Ovary (tissue), 9 donors: ENCODE data around the gene HSD11B1L. TPM values are rescaled to one million over a fixed set of nuclear protein-coding genes. Genes with fewer than 3 reads are reported as not detected.

ENCODE experiments used
- DNase-seq, 5 donors: peaks; one replicate each; pipeline ENCODE4 v3.0.0-alpha.2; 2019 to 2020
- H3K27ac ChIP-seq, 2 donors: fragments of 200-600 bp; one replicate each; pipeline versions ENCODE4 v1.5.1 to v1.8.0; 2019 to 2022
- H3K27me3 ChIP-seq: fragments of 200-600 bp; one replicate; pipeline ENCODE4 v1.8.0; 2022
- H3K36me3 ChIP-seq: fragments of 200-600 bp; sonication (generic); one replicate; pipeline ENCODE4 v1.5.1; 2019
- H3K4me1 ChIP-seq: one replicate; pipeline ENCODE4 v1.8.1; 2013; ENCODE audit warnings: mild to moderate bottlenecking, moderate library complexity; ENCODE audit not compliant: insufficient read depth
- H3K4me3 ChIP-seq: fragments of 200-600 bp; sonication (generic); one replicate; pipeline ENCODE4 v1.5.1; 2017
- H3K9me3 ChIP-seq, 2 donors: fragments of 200-600 bp in 1 of 2; sonication (generic) in 1 of 2; one replicate each; pipeline versions ENCODE4 v1.5.1 to v1.8.1; 2013 to 2019; ENCODE audit warnings: mild to moderate bottlenecking in 1 of 2, moderate library complexity in 1 of 2
- CTCF ChIP-seq, 3 donors: fragments of 450-650 bp in 2 of 3; fragments of 200-600 bp in 1 of 3; IDR thresholded peaks; one replicate each; pipeline versions ENCODE4 v1.5.1 to v1.8.0; 2016 to 2022; ENCODE audit warnings: antibody characterized with exemption in 3 of 3, mild to moderate bottlenecking in 1 of 3
- EP300 ChIP-seq: sonication (generic); formaldehyde crosslinking; IDR thresholded peaks from one replicate; pipeline ENCODE4 v1.6.1; 2017; ENCODE audit warnings: antibody characterized with exemption
- POLR2A ChIP-seq: fragments of 450-650 bp; IDR thresholded peaks from one replicate; pipeline ENCODE4 v1.6.1; 2017; ENCODE audit warnings: antibody characterized with exemption, mild to moderate bottlenecking, moderate library complexity
- WGBS, 3 donors: extraction: QIAGEN DNeasy Blood & Tissue Kit in 1 of 3; methylation state at CpG; one replicate each; pipeline versions ENCODE4 v1.1.5 to v1.1.7; 2013 to 2017; 5-methylcytosine and 5-hydroxymethylcytosine counted together
- intact Hi-C, 4 donors: fragments of 100-400 bp; cut with DNase I; formaldehyde crosslinking; loops; one replicate each; pipeline versions ENCODE4 v1.11.0 to v1.15.1; 2022 to 2023
- polyA plus RNA-seq, 2 donors: library from polyadenylated mRNA; stranded (reverse); fragments of 200-250 nt in 1 of 2; fragments of 350-450 nt in 1 of 2; fragmentation: Illumina TruSeq in 1 of 2; extraction: RNeasy Lipid Tissue Mini Kit (QIAGEN cat#74804) in 1 of 2; gene quantifications; one replicate each; pipeline ENCODE4 v1.2.3, GENCODE V29; 2013 to 2014
- total RNA-seq, 7 donors: library from RNA; depleted of rRNA in 2 of 7; stranded (reverse); fragments of >200 nt in 2 of 7; fragmentation: NEBNext Ultra II Directional in 3 of 7; extraction: Animal tissue kit (Norgen Biotek cat#: 25700) in 3 of 7; gene quantifications; one replicate each; pipeline versions ENCODE4 v1.1.0 to v1.2.4, GENCODE V29; 2016 to 2023
- donor health status: DM: no; HTN: no; CAD: no; lungs with moderate emphysema.
- donor health status: DM: no; HTN: no; CAD: no.
- donor health status: Bipolar disorder and iron deficiency.
- donor health status: DM: yes; HTN: yes; CAD: no.
- donor health status: DM: no; HTN: no; CAD: no.
- donor health status: DM: yes; HTN: yes; CAD: no.

Gene HSD11B1L
- total and polyA plus RNA-seq, 9 donors, result 3.1 to 20.7 (median 8.5) TPM

GRCh38 chr19:5643060-5643459 is 37.8 kb upstream of the HSD11B1L start:
- DNase-seq, result no peak
- H3K27me3 ChIP-seq, result no peaks in the 10 kb centered on the region
- 82 to 89% (median 88%) methylated on average over 4 of the region's 4 CpGs for WGBS, 3 donors
- H3K36me3 ChIP-seq, result no peaks in the 10 kb centered on the region
- H3K4me3 ChIP-seq, result no peak overlapping the region
- no peaks in the 10 kb centered on the region for H3K9me3 ChIP-seq
- TF ChIP-seq EP300 (no peak), CTCF (IDR thresholded peaks at IDR 0.05) (no peak), POLR2A (no peak)
- intact Hi-C loops, result no loop called here
- peaks cover 1% of the 10 kb centered on the region for H3K4me1 ChIP-seq
- no peak overlapping the region for H3K27ac ChIP-seq

- TF ChIP-seq CTCF (IDR thresholded peaks at IDR 0.05), result no peak
- no peak for TF ChIP-seq EP300
- no peak for TF ChIP-seq POLR2A
- WGBS, 3 donors, result 83 to 88% (median 86%) methylated on average over 2 of the region's 2 CpGs
- H3K4me3 ChIP-seq, result no peak overlapping the region
- no peaks in the 10 kb centered on the region for H3K27me3 ChIP-seq
- H3K36me3 ChIP-seq, result no peaks in the 10 kb centered on the region
- no peak overlapping the region for H3K27ac ChIP-seq
- DNase-seq, result no peak
- peaks cover 1% of the 10 kb centered on the region for H3K4me1 ChIP-seq
- intact Hi-C loops, result no loop called here
- H3K9me3 ChIP-seq, result no peaks in the 10 kb centered on the region
These were observed 36.8 kb upstream of the HSD11B1L start for GRCh38 chr19:5644037-5644436.

GRCh38 chr19:5645409-5645808 is 35.4 kb upstream of the HSD11B1L start:
- Histone ChIP-seq H3K27me3 (no peaks in the 10 kb centered on the region), H3K4me1 (peaks cover 1% of the 10 kb centered on the region), H3K27ac (no peak overlapping the region), H3K4me3 (no peak overlapping the region), H3K9me3 (no peaks in the 10 kb centered on the region), H3K36me3 (no peaks in the 10 kb centered on the region)
- 81 to 84% (median 82%) methylated on average over 5 of the region's 5 CpGs for WGBS, 3 donors
- TF ChIP-seq POLR2A, result no peak
- no peak for TF ChIP-seq CTCF (IDR thresholded peaks at IDR 0.05)
- no peak for TF ChIP-seq EP300
- intact Hi-C loops, result no loop called here
- no peak for DNase-seq

- no peak for DNase-seq
- intact Hi-C loops, result no loop called here
- Histone ChIP-seq H3K27ac (no peak overlapping the region), H3K36me3 (no peaks in the 10 kb centered on the region), H3K4me3 (no peak overlapping the region), H3K4me1 (peaks cover 1% of the 10 kb centered on the region), H3K9me3 (no peaks in the 10 kb centered on the region), H3K27me3 (no peaks in the 10 kb centered on the region)
- WGBS, 3 donors, result 84 to 92% (median 91%) methylated on average over 4 of the region's 4 CpGs
- TF ChIP-seq POLR2A (no peak), EP300 (no peak), CTCF (IDR thresholded peaks at IDR 0.05) (no peak)
These were observed 34.1 kb upstream of the HSD11B1L start for GRCh38 chr19:5646703-5647102.

- no peaks in the 10 kb centered on the region for H3K36me3 ChIP-seq
- no peaks in the 10 kb centered on the region for H3K4me1 ChIP-seq
- no peak for DNase-seq
- no peak overlapping the region for H3K4me3 ChIP-seq
- intact Hi-C loops, result no loop called here
- no peak for TF ChIP-seq EP300
- no peak for TF ChIP-seq CTCF (IDR thresholded peaks at IDR 0.05)
- TF ChIP-seq POLR2A, result no peak
- 90 to 92% (median 90%) methylated on average over 10 to 11 of the region's 11 CpGs for WGBS, 3 donors
- no peak overlapping the region for H3K27ac ChIP-seq
- H3K27me3 ChIP-seq, result no peaks in the 10 kb centered on the region
- no peaks in the 10 kb centered on the region for H3K9me3 ChIP-seq
These were observed 32.4 kb upstream of the HSD11B1L start for GRCh38 chr19:5648464-5648863.
